ENCODE results near the gene ADAMTS13.
"Not testable (repeated sequence)": the region's sequence is repeated elsewhere in the genome, so short reads cannot be mapped to it uniquely, and the experiment has no call there.

The ADAMTS13 gene

GRCh38 chr9:133421615-133422542, at the start of gene ADAMTS13:
ADAMTS13 (plus strand) TSS chr9:133422367; CDS start chr9:133422444, 77 bp downstream.
- DNase-seq = peak; percentile 33

- no peak for DNase-seq
Measured at GRCh38 chr9:133374612-133375115, 47.5 kb upstream of the ADAMTS13 start.

GRCh38 chr9:133375116-133375723, 46.9 kb upstream of the ADAMTS13 start:
- DNase-seq = no peak

GRCh38 chr9:133375724-133376654, 46.2 kb upstream of the ADAMTS13 start, which contains the start of the genes STKLD1 and SURF4:
STKLD1 (plus strand) TSS chr9:133376366; CDS start chr9:133376474, 108 bp downstream.
SURF4 (minus strand) TSS chr9:133376060; CDS start chr9:133375969, 91 bp downstream.
- peak; percentile 91 for DNase-seq

- not testable (repeated sequence) for DNase-seq
Measured at GRCh38 chr9:133377280-133377679, 44.9 kb upstream of the ADAMTS13 start.

- DNase-seq = no peak
Measured at GRCh38 chr9:133377721-133378216, 44.4 kb upstream of the ADAMTS13 start.

GRCh38 chr9:133378408-133378962, 43.7 kb upstream of the ADAMTS13 start:
- no peak for DNase-seq

GRCh38 chr9:133379153-133380086, 42.7 kb upstream of the ADAMTS13 start:
- DNase-seq = no peak

GRCh38 chr9:133380734-133381133, 41.4 kb upstream of the ADAMTS13 start:
- DNase-seq = no peak

GRCh38 chr9:133382507-133383141, 39.5 kb upstream of the ADAMTS13 start:
- DNase-seq = no peak

- DNase-seq = no peak
Measured at GRCh38 chr9:133383438-133383837, 38.7 kb upstream of the ADAMTS13 start.

GRCh38 chr9:133384736-133385321, 37.3 kb upstream of the ADAMTS13 start:
- no peak for DNase-seq

- no peak for DNase-seq
Measured at GRCh38 chr9:133385452-133385851, 36.7 kb upstream of the ADAMTS13 start.

GRCh38 chr9:133386338-133386737, 35.8 kb upstream of the ADAMTS13 start:
- DNase-seq = no peak

GRCh38 chr9:133387680-133388079, 34.5 kb upstream of the ADAMTS13 start:
- DNase-seq = no peak

- DNase-seq = no peak
Measured at GRCh38 chr9:133389025-133389557, 33.1 kb upstream of the ADAMTS13 start.

GRCh38 chr9:133389562-133389961, 32.6 kb upstream of the ADAMTS13 start:
- DNase-seq = no peak

- no peak for DNase-seq
Measured at GRCh38 chr9:133390713-133391112, 31.5 kb upstream of the ADAMTS13 start.

GRCh38 chr9:133391449-133391848, 30.7 kb upstream of the ADAMTS13 start:
- DNase-seq = not testable (repeated sequence)

GRCh38 chr9:133392308-133392707, 29.9 kb upstream of the ADAMTS13 start:
- DNase-seq = not testable (repeated sequence)
